ENCODE data around the gene ZDHHC7. TPM values are rescaled to one million over a fixed set of nuclear protein-coding genes. Genes with fewer than 3 reads are reported as not detected.

ZDHHC7 gene
- total RNA-seq, 2 experiments from 2014 or later: 30.5 to 33.7 TPM

- Mint-ChIP-seq H3K4me3 (no peak overlapping the region), H3K9me3 (no peaks in the 10 kb centered on the region), H3K36me3 (peaks cover 11% of the 10 kb centered on the region), H3K27ac (no peak overlapping the region), H3K4me1 (peaks cover 37% of the 10 kb centered on the region), H3K27me3 (no peaks in the 10 kb centered on the region)
- POLR2A ChIA-PET: no interaction called here
- ATAC-seq (ENCODE audit: low read depth) (no peak), DNase-seq (no peak)
These were observed 5.9 kb downstream of the ZDHHC7 start for GRCh38 chr16:85005285-85006069.

GRCh38 chr16:85004587-85005205 lies 6.6 kb downstream of the ZDHHC7 start:
- peaks cover 31% of the 10 kb centered on the region for H3K4me1 Mint-ChIP-seq
- H3K27ac Mint-ChIP-seq: no peak overlapping the region

GRCh38 chr16:85003725-85004586 lies 7.4 kb downstream of the ZDHHC7 start:
- Mint-ChIP-seq H3K4me1 (peaks cover 31% of the 10 kb centered on the region), H3K4me3 (no peak overlapping the region), H3K27me3 (no peaks in the 10 kb centered on the region), H3K9me3 (no peaks in the 10 kb centered on the region), H3K27ac (peak overlapping the region; percentile 7), H3K36me3 (peaks cover 14% of the 10 kb centered on the region)
- ATAC-seq (ENCODE audit: low read depth) (no peak), DNase-seq (no peak)
- POLR2A ChIA-PET: no interaction called here

More at GRCh38 chr16:85004587-85005205, 6.6 kb downstream of the ZDHHC7 start:
- Mint-ChIP-seq H3K9me3 (no peaks in the 10 kb centered on the region), H3K4me3 (no peak overlapping the region), H3K27me3 (no peaks in the 10 kb centered on the region), H3K36me3 (peaks cover 11% of the 10 kb centered on the region)
- ATAC-seq (ENCODE audit: low read depth) (no peak), DNase-seq (no peak)
- POLR2A ChIA-PET: no interaction called here

- peaks cover 30% of the 10 kb centered on the region for H3K4me1 Mint-ChIP-seq
- no peaks in the 10 kb centered on the region for H3K9me3 Mint-ChIP-seq
- peaks cover 16% of the 10 kb centered on the region for H3K36me3 Mint-ChIP-seq
- no peak for DNase-seq
- H3K27me3 Mint-ChIP-seq: no peaks in the 10 kb centered on the region
- H3K4me3 Mint-ChIP-seq: peak overlapping the region; percentile 69
- peak overlapping the region; percentile 70 for H3K27ac Mint-ChIP-seq
- POLR2A ChIA-PET: no interaction called here
- ATAC-seq (ENCODE audit: low read depth): no peak
These were observed 8.3 kb downstream of the ZDHHC7 start for GRCh38 chr16:85003076-85003475.

- H3K4me1 Mint-ChIP-seq: peaks cover 29% of the 10 kb centered on the region
- peaks cover 16% of the 10 kb centered on the region for H3K36me3 Mint-ChIP-seq
- peak overlapping the region; percentile 69 for H3K4me3 Mint-ChIP-seq
- DNase-seq (peak; percentile 46), ATAC-seq (ENCODE audit: low read depth) (peak; percentile 82)
- POLR2A ChIA-PET: no interaction called here
- no peaks in the 10 kb centered on the region for H3K27me3 Mint-ChIP-seq
- H3K27ac Mint-ChIP-seq: peak overlapping the region; percentile 70
- H3K9me3 Mint-ChIP-seq: no peaks in the 10 kb centered on the region
These were observed 8.7 kb downstream of the ZDHHC7 start for GRCh38 chr16:85002608-85003007.

GRCh38 chr16:85002099-85002541 lies 9.2 kb downstream of the ZDHHC7 start:
- peak overlapping the region; percentile 69 for H3K4me3 Mint-ChIP-seq
- H3K36me3 Mint-ChIP-seq: peaks cover 16% of the 10 kb centered on the region
- no peaks in the 10 kb centered on the region for H3K9me3 Mint-ChIP-seq
- POLR2A ChIA-PET: no interaction called here
- H3K27ac Mint-ChIP-seq: peak overlapping the region; percentile 70
- peaks cover 29% of the 10 kb centered on the region for H3K4me1 Mint-ChIP-seq
- DNase-seq (no peak), ATAC-seq (ENCODE audit: low read depth) (no peak)
- no peaks in the 10 kb centered on the region for H3K27me3 Mint-ChIP-seq

GRCh38 chr16:84999857-85000480 lies 11.4 kb downstream of the ZDHHC7 start:
- DNase-seq: no peak
- Mint-ChIP-seq H3K4me1 (peaks cover 23% of the 10 kb centered on the region), H3K4me3 (no peak overlapping the region), H3K27ac (no peak overlapping the region), H3K27me3 (no peaks in the 10 kb centered on the region), H3K36me3 (peaks cover 11% of the 10 kb centered on the region), H3K9me3 (no peaks in the 10 kb centered on the region)
- POLR2A ChIA-PET: no interaction called here
- ATAC-seq (ENCODE audit: low read depth): no peak

GRCh38 chr16:84999200-84999599 lies 12.1 kb downstream of the ZDHHC7 start:
- Mint-ChIP-seq H3K36me3 (peaks cover 9% of the 10 kb centered on the region), H3K4me3 (no peak overlapping the region), H3K4me1 (peaks cover 19% of the 10 kb centered on the region), H3K27me3 (no peaks in the 10 kb centered on the region), H3K9me3 (no peaks in the 10 kb centered on the region), H3K27ac (no peak overlapping the region)
- no peak for ATAC-seq (ENCODE audit: low read depth)
- POLR2A ChIA-PET: interaction anchor here (0.7 to 1.0 kb wide), 3 partner anchors 56 to 361 kb away, joined by 3 to 4 read pairs (median 3); no protein-coding TSS in a partner anchor
- no peak for DNase-seq

- POLR2A ChIA-PET: interaction anchor here (0.9 kb wide), 1 partner anchor 24 kb away, joined by 10 read pairs; no protein-coding TSS in a partner anchor
- Mint-ChIP-seq H3K4me1 (peaks cover 6% of the 10 kb centered on the region), H3K27me3 (no peaks in the 10 kb centered on the region), H3K36me3 (peaks cover 6% of the 10 kb centered on the region), H3K4me3 (no peak overlapping the region), H3K9me3 (no peaks in the 10 kb centered on the region), H3K27ac (no peak overlapping the region)
- ATAC-seq (ENCODE audit: low read depth): no peak
- DNase-seq: no peak
These were observed 15.0 kb downstream of the ZDHHC7 start for GRCh38 chr16:84996365-84996764.

- no peak overlapping the region for H3K27ac Mint-ChIP-seq
- no peak for DNase-seq
- no peaks in the 10 kb centered on the region for H3K9me3 Mint-ChIP-seq
- no peak overlapping the region for H3K4me3 Mint-ChIP-seq
- H3K27me3 Mint-ChIP-seq: no peaks in the 10 kb centered on the region
- no peak for ATAC-seq (ENCODE audit: low read depth)
- peaks cover 6% of the 10 kb centered on the region for H3K4me1 Mint-ChIP-seq
- POLR2A ChIA-PET: no interaction called here
- H3K36me3 Mint-ChIP-seq: peaks cover 6% of the 10 kb centered on the region
These were observed 15.7 kb downstream of the ZDHHC7 start for GRCh38 chr16:84995663-84996062.

- Mint-ChIP-seq H3K4me3 (no peak overlapping the region), H3K27ac (no peak overlapping the region), H3K4me1 (peaks cover 3% of the 10 kb centered on the region), H3K36me3 (peaks cover 6% of the 10 kb centered on the region), H3K9me3 (no peaks in the 10 kb centered on the region), H3K27me3 (no peaks in the 10 kb centered on the region)
- no peak for DNase-seq
- ATAC-seq (ENCODE audit: low read depth): no peak
- POLR2A ChIA-PET: no interaction called here
These were observed 17.4 kb downstream of the ZDHHC7 start for GRCh38 chr16:84993926-84994325.

- Mint-ChIP-seq H3K4me1 (peaks cover 3% of the 10 kb centered on the region), H3K4me3 (no peak overlapping the region), H3K27me3 (no peaks in the 10 kb centered on the region), H3K36me3 (peaks cover 4% of the 10 kb centered on the region), H3K9me3 (no peaks in the 10 kb centered on the region), H3K27ac (no peak overlapping the region)
- ATAC-seq (ENCODE audit: low read depth) (no peak), DNase-seq (no peak)
- POLR2A ChIA-PET: no interaction called here
These were observed 18.6 kb downstream of the ZDHHC7 start for GRCh38 chr16:84992717-84993075.

- Mint-ChIP-seq H3K4me1 (peaks cover 8% of the 10 kb centered on the region), H3K4me3 (no peak overlapping the region), H3K36me3 (peaks cover 11% of the 10 kb centered on the region), H3K9me3 (no peaks in the 10 kb centered on the region), H3K27me3 (no peaks in the 10 kb centered on the region), H3K27ac (no peak overlapping the region)
- POLR2A ChIA-PET: no interaction called here
- DNase-seq (no peak), ATAC-seq (ENCODE audit: low read depth) (no peak)
These were observed 20.6 kb downstream of the ZDHHC7 start for GRCh38 chr16:84990782-84991181.
